ENCODE data around the gene PDZD11. TPM values are rescaled to one million over a fixed set of nuclear protein-coding genes. Genes with fewer than 3 reads are reported as not detected.
"Not testable (repeated sequence)": the region's sequence is repeated elsewhere in the genome, so short reads cannot be mapped to it uniquely, and the experiment has no call there.

Gene PDZD11
- total and polyA plus RNA-seq, 12 donors, result 24.4 to 97.7 (median 46.2) TPM

GRCh38 chrX:70332600-70332999 is 42.9 kb upstream of the PDZD11 start:
- Histone ChIP-seq H3K27ac (no peak overlapping the region), H3K9me3 (replicated peaks in 1 of 3) (no peaks in the 10 kb centered on the region), H3K27me3 (peaks cover 20% of the 10 kb centered on the region), H3K4me1 (replicated peaks in 1 of 2) (no peaks in the 10 kb centered on the region), H3K4me3 (no peak overlapping the region), H3K36me3 (replicated peaks in 1 of 2) (no peaks in the 10 kb centered on the region)
- intact Hi-C loops (cut with DNase I), result no loop called here
- no peak for DNase-seq
- WGBS, 4 donors, result 85 to 100% (median 91%) methylated on average over 1 of the region's 1 CpG
- no peak for TF ChIP-seq POLR2A (IDR thresholded peaks at IDR 0.05)
- TF ChIP-seq CTCF (IDR thresholded peaks at IDR 0.05), result no peak

DNA sequence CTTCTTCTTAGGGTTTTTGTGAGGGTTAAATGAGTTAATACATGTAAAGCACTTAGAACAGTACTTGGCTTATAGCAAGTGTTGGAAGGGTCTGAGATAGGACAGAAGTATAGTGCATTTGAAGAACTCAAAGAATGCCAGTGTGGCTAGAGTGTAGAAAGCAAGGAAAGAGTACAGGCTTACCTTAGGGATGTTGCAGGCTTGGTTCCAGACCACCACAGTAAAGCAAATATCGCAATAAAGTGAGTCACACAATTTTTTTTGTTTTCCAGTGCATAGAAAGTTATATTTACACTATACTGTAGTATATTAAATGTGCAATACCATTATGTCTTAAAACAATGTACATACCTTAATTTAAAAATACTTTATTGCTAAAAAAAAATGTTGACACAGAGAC is 41.4 kb upstream of the PDZD11 start:
- H3K27ac ChIP-seq, result no peak overlapping the region
- intact Hi-C loops (cut with DNase I), result no loop called here
- TF ChIP-seq POLR2A (IDR thresholded peaks at IDR 0.05), result no peak
- no peak for TF ChIP-seq CTCF (IDR thresholded peaks at IDR 0.05)
- H3K9me3 ChIP-seq (replicated peaks in 1 of 3), result no peaks in the 10 kb centered on the region
- peaks cover 24% of the 10 kb centered on the region for H3K27me3 ChIP-seq
- no peaks in the 10 kb centered on the region for H3K36me3 ChIP-seq (replicated peaks in 1 of 2)
- no peaks in the 10 kb centered on the region for H3K4me1 ChIP-seq (replicated peaks in 1 of 2)
- WGBS, 4 donors, result 65 to 100% (median 82%) methylated on average over 1 of the region's 1 CpG
- no peak overlapping the region for H3K4me3 ChIP-seq
- no peak for DNase-seq

DNA sequence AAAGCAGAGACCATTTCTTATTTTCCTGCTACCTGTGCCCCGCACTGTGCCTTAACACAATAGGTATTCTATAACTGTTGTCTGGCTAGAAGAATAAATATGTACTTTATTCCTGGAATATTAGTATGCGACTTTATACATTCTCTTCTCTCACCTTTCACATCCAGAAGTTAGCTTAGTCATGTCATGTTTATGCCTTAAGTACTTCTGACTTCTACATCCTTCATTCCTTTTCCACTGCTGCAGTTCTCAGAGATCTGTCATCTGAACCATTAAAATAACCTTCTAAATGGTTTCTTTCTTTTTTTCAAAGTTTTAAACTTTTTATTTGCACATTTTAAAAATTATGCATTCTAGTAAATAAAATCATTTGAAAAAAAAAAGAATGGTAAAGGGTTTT is 34.6 kb upstream of the PDZD11 start:
- Histone ChIP-seq H3K4me1 (replicated peaks in 1 of 2) (no peaks in the 10 kb centered on the region), H3K9me3 (replicated peaks in 1 of 3) (no peaks in the 10 kb centered on the region), H3K36me3 (replicated peaks in 1 of 2) (no peaks in the 10 kb centered on the region), H3K27me3 (peaks cover 21% of the 10 kb centered on the region), H3K4me3 (no peak overlapping the region), H3K27ac (no peak overlapping the region)
- DNase-seq, result no peak
- intact Hi-C loops (cut with DNase I), result no loop called here
- 82 to 97% (median 89%) methylated on average over 2 of the region's 2 CpGs for WGBS, 4 donors
- TF ChIP-seq CTCF (IDR thresholded peaks at IDR 0.05) (no peak), POLR2A (IDR thresholded peaks at IDR 0.05) (no peak)

DNA sequence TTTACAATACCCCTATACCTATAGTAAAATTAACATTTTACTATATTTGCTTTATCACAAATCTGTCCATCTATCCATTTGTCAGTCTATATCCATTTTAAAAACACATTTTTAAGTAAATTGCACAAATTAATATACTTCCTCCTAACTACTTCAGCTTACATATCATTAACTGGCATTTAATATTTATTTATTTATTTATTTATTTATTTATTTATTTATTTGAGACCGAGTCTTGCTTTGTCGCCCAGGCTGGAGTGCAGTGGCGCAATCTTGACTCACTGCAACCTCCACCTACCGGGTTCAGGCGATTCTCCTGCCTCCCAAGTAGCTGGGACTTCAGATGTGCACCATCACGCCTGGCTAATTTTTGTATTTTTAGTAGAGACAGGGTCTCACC is 33.9 kb upstream of the PDZD11 start:
- 86 to 99% (median 97%) methylated on average over 6 of the region's 6 CpGs for WGBS, 4 donors
- H3K36me3 ChIP-seq (replicated peaks in 1 of 2); intact Hi-C loops (cut with DNase I); H3K27ac ChIP-seq; DNase-seq; H3K4me1 ChIP-seq (replicated peaks in 1 of 2); H3K9me3 ChIP-seq (replicated peaks in 1 of 3); H3K4me3 ChIP-seq: not testable (repeated sequence)
- peaks cover 15% of the 10 kb centered on the region for H3K27me3 ChIP-seq

DNA sequence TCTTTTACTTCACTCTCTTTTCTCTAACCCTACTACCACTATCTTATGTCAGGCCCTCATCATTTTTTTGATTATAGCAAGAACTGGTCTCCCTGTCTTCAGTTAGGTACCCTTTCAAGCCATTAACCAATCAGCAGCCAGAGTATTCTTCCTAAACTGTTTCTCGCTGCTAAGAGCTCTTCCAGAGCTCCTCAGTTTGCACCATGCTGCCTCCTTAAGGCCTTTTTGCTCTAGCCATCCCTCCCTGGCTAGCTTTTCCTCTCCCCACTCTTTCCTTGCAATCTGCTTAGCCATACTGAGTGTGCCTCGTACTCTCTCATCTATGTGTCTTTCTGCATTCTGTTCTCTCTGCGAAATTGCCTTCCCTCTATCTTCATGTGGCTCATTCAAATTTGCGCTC is 33.1 kb upstream of the PDZD11 start:
- WGBS, 4 donors, result 83 to 98% (median 92%) methylated on average over 4 of the region's 4 CpGs
- no peaks in the 10 kb centered on the region for H3K4me1 ChIP-seq (replicated peaks in 1 of 2)
- H3K9me3 ChIP-seq (replicated peaks in 1 of 3), result no peaks in the 10 kb centered on the region
- no peaks in the 10 kb centered on the region for H3K36me3 ChIP-seq (replicated peaks in 1 of 2)
- no peak overlapping the region for H3K4me3 ChIP-seq
- intact Hi-C loops (cut with DNase I), result no loop called here
- TF ChIP-seq POLR2A (IDR thresholded peaks at IDR 0.05) (no peak), CTCF (IDR thresholded peaks at IDR 0.05) (no peak)
- H3K27ac ChIP-seq, result no peak overlapping the region
- H3K27me3 ChIP-seq, result peaks cover 18% of the 10 kb centered on the region
- DNase-seq, result no peak

Measured in adrenal gland (tissue), 12 donors.